Endothelial cell of umbilical vein (primary cell): Measurements from ENCODE around the gene CFAP210. TPM values are rescaled to one million over a fixed set of nuclear protein-coding genes. Genes with fewer than 3 reads are reported as not detected.

Source experiments
- BruUV-seq: library from RNA; stranded (reverse); fragments of 400-500 nt; replicated peaks from 2 replicates; lab custom pipeline; 2021; lab: Mats Ljungman, UMichigan
- CTCF ChIA-PET: fragments of 300-600, 350-600 bp; sonication (Branson Sonifier 250); formaldehyde crosslinking; loops from one replicate; lab custom pipeline; 2021; ENCODE audit warnings: antibody characterized with exemption, inconsistent platforms; lab: Charles Lee
- POLR2A ChIA-PET: fragments of 300-600, 350-600 bp; sonication (Branson Sonifier 250); formaldehyde crosslinking; loops from one replicate; lab custom pipeline; 2021; ENCODE audit warnings: antibody characterized with exemption, inconsistent platforms; lab: Charles Lee
- DNase-seq: peaks from one replicate; pipeline ENCODE4 v3.0.0-alpha.2; 2011; ENCODE audit warnings: low read depth, low spot score
- FAIRE-seq: peaks from 2 replicates; lab custom pipeline; 2011; peaks lifted over from hg19 to GRCh38; lab: Jason Lieb, UNC
- H2AFZ ChIP-seq: 2 replicates; pipeline ENCODE4 v1.6.0; 2012; ENCODE audit warnings: low read depth, low read length, control low read depth, inconsistent platforms
- H3K27ac ChIP-seq: 2 replicates; pipeline ENCODE4 v1.5.1; 2011; ENCODE audit warnings: low read depth, mild to moderate bottlenecking, control low read depth, low read length, moderate library complexity; ENCODE audit not compliant: insufficient read depth
- H3K27me3 ChIP-seq, 2 experiments: 2 replicates each; pipeline versions ENCODE4 v1.6.0 to v1.6.1; 2011; ENCODE audit warnings: low read length in 2 of 2, mixed read lengths in 1 of 2; ENCODE audit not compliant: control insufficient read depth in 2 of 2, insufficient read depth in 2 of 2
- H3K36me3 ChIP-seq, 2 experiments: 2 replicates in 1 of 2; 3 replicates in 1 of 2; pipeline ENCODE4 v1.5.1; 2011; ENCODE audit warnings: low read length in 2 of 2, mild to moderate bottlenecking in 1 of 2, moderate library complexity in 1 of 2; ENCODE audit not compliant: control insufficient read depth in 2 of 2, insufficient read depth in 2 of 2; ENCODE audit errors: extremely low read depth in 1 of 2
- H3K4me1 ChIP-seq: 3 replicates; pipeline ENCODE4 v1.5.1; 2011; ENCODE audit warnings: mild to moderate bottlenecking, low read length; ENCODE audit not compliant: control insufficient read depth, insufficient read depth; ENCODE audit errors: extremely low read depth
- H3K4me2 ChIP-seq: 2 replicates; pipeline ENCODE4 v1.6.1; 2011; ENCODE audit warnings: low read length, control low read depth, mixed read lengths; ENCODE audit not compliant: insufficient read depth
- H3K4me3 ChIP-seq, 3 experiments: fragments of 200-600 bp in 1 of 3; sonication (generic), shearing (Covaris generic) in 1 of 3; replicated peaks in 1 of 3; 2 replicates each; pipeline ENCODE4 v1.5.1; 2011 to 2016; ENCODE audit warnings: control low read depth in 3 of 3, low read length in 3 of 3, mild to moderate bottlenecking in 2 of 3, inconsistent platforms in 1 of 3, low read depth in 1 of 3, moderate library complexity in 1 of 3; ENCODE audit not compliant: insufficient read depth in 1 of 3
- H3K79me2 ChIP-seq: 2 replicates; pipeline ENCODE4 v1.6.0; 2012; ENCODE audit warnings: low read length, inconsistent platforms; ENCODE audit not compliant: control insufficient read depth, insufficient read depth
- H3K9ac ChIP-seq: replicated peaks from 2 replicates; pipeline ENCODE3; 2011; ENCODE audit warnings: low read length, control low read depth; ENCODE audit not compliant: insufficient read depth; ENCODE audit errors: extremely low read depth
- H3K9me1 ChIP-seq: replicated peaks from 3 replicates; pipeline ENCODE4 v1.6.0; 2011; ENCODE audit warnings: mild to moderate bottlenecking, low read length; ENCODE audit not compliant: control insufficient read depth, insufficient read depth; ENCODE audit errors: extremely low read depth
- H3K9me3 ChIP-seq: replicated peaks from 2 replicates; pipeline ENCODE4 v1.5.1; 2012; ENCODE audit warnings: low read length, inconsistent platforms; ENCODE audit not compliant: control insufficient read depth, insufficient read depth
- H4K20me1 ChIP-seq: replicated peaks from 2 replicates; pipeline ENCODE3; 2011; ENCODE audit warnings: mild to moderate bottlenecking, low read length; ENCODE audit not compliant: control insufficient read depth, insufficient read depth; ENCODE audit errors: extremely low read depth
- CTCF ChIP-seq, 2 donors: IDR thresholded peaks; 1 replicate in 1 of 2; 2 replicates in 1 of 2; pipeline ENCODE4 v1.5.1; 2011; ENCODE audit warnings: low read length in 2 of 2, mild to moderate bottlenecking in 2 of 2, moderate library complexity in 2 of 2, control low read depth in 1 of 2, inconsistent platforms in 1 of 2, low read depth in 1 of 2; ENCODE audit not compliant: insufficient read depth in 1 of 2; ENCODE audit errors: extremely low read depth in 1 of 2
- EZH2 ChIP-seq: IDR thresholded peaks from 2 replicates; pipeline ENCODE4 v1.6.1; 2012; ENCODE audit warnings: borderline replicate concordance, low read depth, mild to moderate bottlenecking, moderate library complexity, low read length, inconsistent platforms; ENCODE audit not compliant: severe bottlenecking
- FOS ChIP-seq: IDR thresholded peaks from 2 replicates; pipeline ENCODE4 v1.6.1; 2011; ENCODE audit warnings: mild to moderate bottlenecking, low read length, moderate library complexity, borderline replicate concordance; ENCODE audit not compliant: insufficient read depth
- GATA2 ChIP-seq: IDR thresholded peaks from 2 replicates; pipeline ENCODE4 v1.7.0; 2011; ENCODE audit warnings: low read depth, mild to moderate bottlenecking, moderate library complexity, mixed read lengths, low read length; ENCODE audit not compliant: insufficient read length, insufficient read depth
- JUN ChIP-seq: IDR thresholded peaks from 2 replicates; pipeline ENCODE4 v1.6.1; 2011; ENCODE audit warnings: borderline replicate concordance, low read depth; ENCODE audit not compliant: insufficient read length, insufficient read depth
- MAX ChIP-seq: IDR thresholded peaks from 2 replicates; pipeline ENCODE4 v1.6.1; 2011; ENCODE audit not compliant: insufficient read depth, insufficient read length
- MYC ChIP-seq: IDR thresholded peaks from one replicate; pipeline ENCODE4 v1.6.1; 2011; ENCODE audit warnings: mild to moderate bottlenecking, low read depth, low read length
- POLR2A ChIP-seq: IDR thresholded peaks from 2 replicates; pipeline ENCODE4 v1.6.1; 2012; ENCODE audit warnings: low read depth, mild to moderate bottlenecking, control low read depth, low read length
- POLR2AphosphoS5 ChIP-seq: IDR thresholded peaks from 2 replicates; pipeline ENCODE4 v1.6.1; 2012; ENCODE audit warnings: low read depth, mild to moderate bottlenecking, control low read depth, low read length, moderate library complexity; ENCODE audit not compliant: insufficient read depth
- dilution Hi-C: fragments of 300-500 bp; cut with MboI; formaldehyde crosslinking; loops from one replicate; pipeline ENCODE4 v1.15.0; 2019; ENCODE audit warnings: low sequenced_read_pairs; ENCODE audit not compliant: extremely low pct_ligation_motif_present
- intact Hi-C: fragments of 100-400 bp; cut with micrococcal nuclease; formaldehyde crosslinking; loops from one replicate; pipeline ENCODE4 v1.10.0; 2022
- polyA plus RNA-seq, 4 experiments: library from polyadenylated mRNA; depleted of rRNA in 3 of 4; stranded (reverse) in 3 of 4; unstranded in 1 of 4; fragments of >200 nt; gene quantifications; 2 replicates each; pipeline versions ENCODE4 v1.2.1 to v1.2.3, GENCODE V29; 2011 to 2012; ENCODE audit warnings: missing spikeins in 1 of 4
- total RNA-seq: library from RNA; stranded (reverse); gene quantifications from 2 replicates; pipeline ENCODE4 v1.2.3, GENCODE V29; 2021

The CFAP210 gene
- total and polyA plus RNA-seq, 2 donors (not counting 3 experiments of a cell fraction or from before 2014, with no cell fraction given) = not detected

- H4K20me1 ChIP-seq = no peaks in the 10 kb centered on the region
- no peak overlapping the region for H2AFZ ChIP-seq
- ChIA-PET CTCF (interaction anchor here (0.7 kb wide), 1 partner anchor 14 kb away, joined by 3 read pairs; no protein-coding TSS in a partner anchor), POLR2A (no interaction called here)
- no TSS peak for BruUV-seq
- no peak overlapping the region for H3K4me3 ChIP-seq
- dilution Hi-C loops = no loop called here
- H3K4me1 ChIP-seq = no peaks in the 10 kb centered on the region
- intact Hi-C loops = no loop called here
- H3K4me2 ChIP-seq = no peak overlapping the region
- H3K79me2 ChIP-seq = no peaks in the 10 kb centered on the region
- no peaks in the 10 kb centered on the region for H3K36me3 ChIP-seq
- H3K9me3 ChIP-seq = no peaks in the 10 kb centered on the region
- no peak overlapping the region for H3K27ac ChIP-seq
- peaks cover 6 to 8% of the 10 kb centered on the region in 2 experiments for H3K27me3 ChIP-seq
- TF ChIP-seq MAX (no peak), EZH2 (no peak), JUN (no peak), POLR2AphosphoS5 (no peak), MYC (no peak), GATA2 (no peak), FOS (no peak), CTCF (IDR thresholded peaks at IDR 0.05; ENCODE audit: extremely low read depth in 1 of 2, insufficient read depth in 1 of 2, low read depth in 1 of 2, low read length in 2 of 2) (no peak), POLR2A (no peak)
- FAIRE-seq = no peak
- no peaks in the 10 kb centered on the region for H3K9me1 ChIP-seq
- no peak overlapping the region for H3K9ac ChIP-seq
- no peak for DNase-seq
These were observed 31.0 kb downstream of the CFAP210 start for GRCh38 chr2:169663247-169663646.
